Lower leg skin (tissue), 3 donors: ENCODE data around the gene PAEP.

ENCODE experiments used
- POLR2A ChIP-seq, 2 donors: fragments of 450-650 bp; IDR thresholded peaks; one replicate each; pipeline ENCODE4 v1.6.1; 2016 to 2017; ENCODE audit warnings: antibody characterized with exemption in 2 of 2, mild to moderate bottlenecking in 1 of 2, moderate library complexity in 1 of 2
- TF ChIP-seq, protein P1 (sequence below), 3 donors: fragments of 450-650 bp; IDR thresholded peaks; one replicate each; pipeline ENCODE4 v1.5.1; 2016; ENCODE audit warnings: antibody characterized with exemption in 3 of 3, mild to moderate bottlenecking in 3 of 3, moderate library complexity in 2 of 3

GRCh38 chr9:135589596-135590485, 28.3 kb downstream of the PAEP start:
- TF ChIP-seq, protein P1, sequence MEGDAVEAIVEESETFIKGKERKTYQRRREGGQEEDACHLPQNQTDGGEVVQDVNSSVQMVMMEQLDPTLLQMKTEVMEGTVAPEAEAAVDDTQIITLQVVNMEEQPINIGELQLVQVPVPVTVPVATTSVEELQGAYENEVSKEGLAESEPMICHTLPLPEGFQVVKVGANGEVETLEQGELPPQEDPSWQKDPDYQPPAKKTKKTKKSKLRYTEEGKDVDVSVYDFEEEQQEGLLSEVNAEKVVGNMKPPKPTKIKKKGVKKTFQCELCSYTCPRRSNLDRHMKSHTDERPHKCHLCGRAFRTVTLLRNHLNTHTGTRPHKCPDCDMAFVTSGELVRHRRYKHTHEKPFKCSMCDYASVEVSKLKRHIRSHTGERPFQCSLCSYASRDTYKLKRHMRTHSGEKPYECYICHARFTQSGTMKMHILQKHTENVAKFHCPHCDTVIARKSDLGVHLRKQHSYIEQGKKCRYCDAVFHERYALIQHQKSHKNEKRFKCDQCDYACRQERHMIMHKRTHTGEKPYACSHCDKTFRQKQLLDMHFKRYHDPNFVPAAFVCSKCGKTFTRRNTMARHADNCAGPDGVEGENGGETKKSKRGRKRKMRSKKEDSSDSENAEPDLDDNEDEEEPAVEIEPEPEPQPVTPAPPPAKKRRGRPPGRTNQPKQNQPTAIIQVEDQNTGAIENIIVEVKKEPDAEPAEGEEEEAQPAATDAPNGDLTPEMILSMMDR (IDR thresholded peaks at IDR 0.05): no peak
- no peak for TF ChIP-seq POLR2A (IDR thresholded peaks at IDR 0.05)
